Measurements from ENCODE around the gene C1QTNF2.

Gene C1QTNF2, protein sequence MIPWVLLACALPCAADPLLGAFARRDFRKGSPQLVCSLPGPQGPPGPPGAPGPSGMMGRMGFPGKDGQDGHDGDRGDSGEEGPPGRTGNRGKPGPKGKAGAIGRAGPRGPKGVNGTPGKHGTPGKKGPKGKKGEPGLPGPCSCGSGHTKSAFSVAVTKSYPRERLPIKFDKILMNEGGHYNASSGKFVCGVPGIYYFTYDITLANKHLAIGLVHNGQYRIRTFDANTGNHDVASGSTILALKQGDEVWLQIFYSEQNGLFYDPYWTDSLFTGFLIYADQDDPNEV

GRCh38 chr5:160369990-160370712 is at the start of gene C1QTNF2:
TSS of gene C1QTNF2 (minus strand) at chr5:160370626. CDS start at chr5:160355011, 15,615 bp downstream.
- DNase-seq, result no peak

DNA sequence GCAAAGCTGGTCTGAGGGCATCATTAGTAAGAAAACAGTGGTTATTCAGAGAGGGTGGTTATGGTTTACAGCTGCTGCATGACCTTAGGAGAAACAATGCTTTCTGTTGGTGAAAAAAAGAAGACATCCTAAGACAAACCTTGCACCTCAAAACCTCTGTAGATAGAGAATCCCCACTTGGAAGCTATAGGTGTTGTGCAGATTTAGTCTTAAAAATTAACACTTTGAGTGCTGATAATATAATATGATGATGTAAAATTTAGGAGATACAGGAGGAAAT is 49.8 kb upstream of the C1QTNF2 start:
- DNase-seq, result no peak

DNA sequence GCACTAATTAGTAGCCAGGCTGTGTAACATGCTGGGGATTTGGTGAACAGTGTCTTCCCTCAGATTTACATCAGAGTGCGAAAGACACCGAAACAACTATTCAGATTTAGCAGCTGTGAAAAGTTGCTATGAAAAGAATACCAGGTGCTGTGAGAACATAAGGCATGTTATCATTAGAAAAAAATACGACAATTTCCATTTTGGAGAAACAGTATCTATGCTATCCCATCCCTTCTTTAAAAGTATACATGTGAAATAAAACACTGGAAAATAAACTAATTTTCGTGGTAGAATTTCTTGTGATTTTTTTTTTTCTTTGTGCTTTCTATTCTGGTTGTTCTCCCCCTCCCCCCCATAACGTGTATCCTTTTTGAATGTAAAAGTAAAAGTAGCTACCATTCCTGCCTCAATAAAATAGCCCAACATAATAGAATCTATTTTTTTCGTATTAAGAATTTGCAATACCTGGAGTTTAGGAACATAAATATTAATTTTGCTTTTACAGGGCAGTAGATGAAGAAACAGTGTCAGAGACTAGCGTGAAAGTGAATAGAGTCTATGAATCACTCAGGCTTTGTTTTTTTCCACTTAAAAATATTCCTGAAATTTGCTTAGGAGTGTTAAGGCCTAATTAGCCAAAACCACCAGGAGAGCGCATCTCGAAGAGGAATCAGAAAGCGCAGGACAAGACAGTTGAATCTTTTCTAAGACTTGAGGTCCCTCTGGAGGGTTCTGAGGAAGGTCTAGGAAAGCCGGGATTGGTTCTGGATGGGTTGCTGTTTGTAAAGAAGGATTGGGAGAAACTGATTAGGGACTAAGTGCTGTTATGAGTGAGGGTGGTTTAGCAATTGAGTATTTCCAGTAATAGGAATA is 49.3 kb upstream of the C1QTNF2 start:
- peak; percentile 67 for DNase-seq

GRCh38 chr5:160418561-160419457 is 48.4 kb upstream of the C1QTNF2 start, which contains the start of gene SLU7:
TSS of gene SLU7 (minus strand) at chr5:160419081. CDS start at chr5:160415294, 3,787 bp downstream.
- peak; percentile 95 for DNase-seq

GRCh38 chr5:160399402-160400353 is 29.3 kb upstream of the C1QTNF2 start, which contains the start of gene FAM200C:
TSS of gene FAM200C (minus strand) at chr5:160400054. CDS start at chr5:160395490, 4,564 bp downstream.
- DNase-seq, result peak; percentile 94

GRCh38 chr5:160398806-160399205 is 28.4 kb upstream of the C1QTNF2 start:
- no peak for DNase-seq

DNA sequence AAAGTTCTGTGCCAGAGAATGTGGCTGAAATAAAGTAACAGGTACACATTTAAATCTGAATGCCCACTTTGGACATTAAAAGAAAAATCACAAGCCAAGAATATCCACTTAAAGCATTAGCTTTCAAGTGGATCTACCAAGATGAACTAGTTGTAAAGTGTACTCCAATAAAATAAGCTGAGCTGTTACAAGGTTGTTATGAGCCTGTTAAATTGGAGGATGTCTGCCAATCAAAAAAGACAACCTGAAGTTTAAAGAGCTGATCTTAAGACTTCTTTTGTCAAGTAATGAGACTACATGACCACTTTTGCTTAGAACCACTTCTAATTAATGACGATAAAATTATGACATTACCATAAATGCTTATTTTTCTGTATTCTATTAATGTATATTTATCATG is 27.1 kb upstream of the C1QTNF2 start:
- no peak for DNase-seq

- DNase-seq, result no peak
Observed at GRCh38 chr5:160395111-160395510, 24.7 kb upstream of the C1QTNF2 start.

DNA sequence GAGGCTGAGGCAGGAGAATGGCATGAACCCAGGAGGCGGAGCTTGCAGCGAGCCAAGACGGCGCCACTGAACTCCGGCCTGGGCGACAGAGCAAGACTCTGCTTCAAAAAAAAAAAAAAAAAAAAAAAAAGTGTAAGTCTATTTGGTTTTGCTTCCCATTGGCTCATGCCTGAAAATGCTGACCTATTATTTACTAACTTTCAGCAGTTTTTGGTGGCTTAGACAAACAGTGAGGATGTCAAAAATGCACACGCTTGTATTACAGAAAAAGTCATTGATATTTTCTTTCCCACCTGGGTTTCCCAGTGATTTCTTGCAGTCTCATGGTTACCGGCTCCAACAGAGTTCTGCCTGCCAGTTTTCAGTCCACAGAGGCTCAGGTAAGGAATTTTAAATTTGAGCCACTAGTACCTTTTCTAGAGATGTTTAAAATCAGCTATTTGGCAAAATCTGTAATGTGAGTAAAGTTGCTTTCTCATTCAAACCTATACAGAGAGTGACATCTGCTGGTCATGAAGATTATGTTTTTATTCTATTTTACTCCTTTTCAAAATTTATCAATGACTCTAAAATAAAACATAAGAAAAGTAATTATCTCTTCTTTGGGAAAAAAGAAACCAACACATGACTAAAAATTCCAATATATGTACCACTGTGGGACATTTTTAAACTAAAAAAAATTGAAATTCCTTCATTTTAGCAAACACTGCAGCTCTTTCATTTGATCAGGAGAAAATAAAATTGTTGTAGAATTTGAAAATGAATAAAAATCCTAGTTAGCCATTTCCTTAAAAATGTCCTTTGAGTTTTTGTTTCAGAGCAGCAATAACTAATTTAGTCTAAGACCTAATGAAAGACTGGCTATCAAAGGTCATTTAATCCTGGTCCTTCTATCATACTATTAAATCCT is 20.6 kb upstream of the C1QTNF2 start:
- peak; percentile 41 for DNase-seq

DNA sequence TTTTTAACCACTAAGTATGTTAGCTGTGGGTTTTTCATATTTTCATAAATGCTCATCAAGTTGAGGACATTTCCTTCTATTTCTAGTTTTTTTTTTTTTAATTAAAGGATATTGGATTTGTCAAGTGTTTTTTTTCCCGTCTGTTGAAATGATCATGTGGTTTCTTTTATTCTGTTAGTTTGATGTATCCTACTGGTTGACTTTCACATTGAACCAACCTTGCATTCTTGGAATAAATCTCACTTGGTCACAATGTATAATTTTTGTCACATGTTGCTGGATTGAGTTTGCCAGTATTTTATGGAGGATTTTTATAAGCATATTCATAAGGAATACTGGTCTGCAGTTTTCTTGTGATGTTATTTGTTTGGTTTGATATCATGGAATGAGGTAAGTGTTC is 17.0 kb upstream of the C1QTNF2 start:
- DNase-seq, result no peak

DNA sequence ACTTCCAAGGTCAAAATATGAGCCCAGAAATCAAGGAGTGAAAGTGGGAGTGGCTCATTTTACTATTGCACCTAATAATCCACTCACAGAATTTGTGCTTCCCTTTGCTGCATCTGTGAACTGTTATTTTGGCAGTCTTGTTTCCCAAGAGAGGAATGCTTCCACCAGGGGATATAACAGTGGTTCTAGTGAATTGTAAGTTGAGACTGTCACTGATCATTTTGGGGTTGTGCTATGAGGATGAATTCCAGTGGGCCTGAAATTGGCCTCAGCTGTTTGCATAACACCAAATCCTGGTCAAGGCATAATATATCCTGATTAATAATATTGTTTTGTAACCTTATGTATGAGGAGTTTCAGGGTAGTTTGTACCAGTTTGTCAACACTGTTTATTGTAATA is 15.1 kb upstream of the C1QTNF2 start:
- no peak for DNase-seq

- DNase-seq, result no peak
Observed at GRCh38 chr5:160384681-160385080, 14.3 kb upstream of the C1QTNF2 start.

DNA sequence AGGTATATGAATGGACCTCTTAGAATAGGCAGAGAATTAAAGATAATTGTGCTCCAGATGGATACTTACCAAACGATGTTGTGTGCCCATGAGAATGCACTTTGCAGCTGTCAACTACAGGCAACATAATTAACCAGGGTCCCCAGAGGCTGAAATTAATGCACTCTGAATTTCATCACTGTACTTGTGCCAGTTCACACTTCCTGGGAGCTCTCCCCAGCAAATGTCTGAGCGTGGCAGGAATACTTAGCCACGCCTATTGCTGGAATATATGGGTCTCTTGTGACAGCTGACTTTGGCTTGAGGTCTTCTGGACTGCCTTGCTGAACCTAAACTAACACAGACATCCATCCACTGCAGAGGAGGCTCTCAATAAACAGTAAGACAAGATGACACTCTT is 11.9 kb upstream of the C1QTNF2 start:
- peak; percentile 42 for DNase-seq

DNA sequence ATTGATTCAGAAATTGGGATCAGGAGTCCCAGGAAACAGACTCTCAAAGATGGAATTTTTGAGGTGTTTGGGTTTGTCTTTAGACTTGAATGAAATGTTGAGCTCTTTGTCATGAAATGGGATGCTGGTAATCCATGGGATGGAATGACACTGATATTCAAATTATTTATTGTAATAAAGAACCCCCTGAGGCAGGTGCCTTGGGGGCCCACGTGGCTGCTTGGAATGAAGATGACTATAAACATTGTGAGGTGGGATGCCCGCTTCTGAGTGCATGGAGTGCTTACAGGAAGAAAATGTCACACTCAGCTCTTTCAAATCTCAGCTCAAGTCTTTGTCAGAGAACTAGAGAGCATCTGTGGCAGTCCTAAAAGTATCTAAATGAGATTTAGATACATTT is 9.6 kb upstream of the C1QTNF2 start:
- no peak for DNase-seq

GRCh38 chr5:160379511-160379910 is 9.1 kb upstream of the C1QTNF2 start:
- no peak for DNase-seq

GRCh38 chr5:160378330-160378729 is 7.9 kb upstream of the C1QTNF2 start:
- no peak for DNase-seq

DNA sequence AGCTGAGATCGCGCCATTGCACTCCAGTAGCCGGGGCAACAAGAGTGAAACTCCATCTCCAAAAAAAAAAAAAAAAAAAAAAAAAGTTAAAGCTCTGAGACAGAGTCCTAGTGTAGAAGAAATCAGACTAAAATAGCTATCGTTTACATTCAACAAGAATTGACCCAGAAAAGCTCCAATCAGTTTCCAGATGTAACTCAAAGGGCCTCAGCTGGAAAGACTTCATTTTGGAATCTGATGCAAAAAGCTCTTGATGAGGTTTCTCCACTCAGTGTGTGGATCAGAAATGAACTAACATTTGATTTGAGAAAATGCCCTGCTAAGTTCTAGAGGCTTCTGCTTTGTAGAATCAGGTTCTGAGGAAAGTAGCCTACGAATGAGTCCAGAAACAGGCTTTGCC is 7.2 kb upstream of the C1QTNF2 start:
- DNase-seq, result no peak

- no peak for DNase-seq
Observed at GRCh38 chr5:160376416-160376815, 6.0 kb upstream of the C1QTNF2 start.

DNA sequence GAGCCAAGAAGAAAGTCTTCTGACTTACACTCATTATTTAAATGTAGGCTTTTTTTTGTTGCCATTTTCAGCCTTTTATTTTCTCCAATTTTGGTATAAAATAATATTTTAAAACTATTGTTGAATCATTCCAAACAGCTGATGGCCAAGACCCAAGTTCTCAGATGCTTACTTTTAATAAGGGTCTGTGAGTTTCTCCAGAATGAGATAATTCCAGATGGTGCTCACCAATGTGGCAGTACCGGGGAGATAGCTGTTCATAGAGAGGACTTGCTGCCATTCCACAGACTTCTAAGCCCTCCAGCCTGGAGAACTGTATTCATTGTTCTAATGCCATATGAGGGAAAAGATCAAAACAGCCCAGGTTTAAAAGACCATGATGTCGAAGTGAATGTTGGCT is 5.3 kb upstream of the C1QTNF2 start:
- no peak for DNase-seq

DNA sequence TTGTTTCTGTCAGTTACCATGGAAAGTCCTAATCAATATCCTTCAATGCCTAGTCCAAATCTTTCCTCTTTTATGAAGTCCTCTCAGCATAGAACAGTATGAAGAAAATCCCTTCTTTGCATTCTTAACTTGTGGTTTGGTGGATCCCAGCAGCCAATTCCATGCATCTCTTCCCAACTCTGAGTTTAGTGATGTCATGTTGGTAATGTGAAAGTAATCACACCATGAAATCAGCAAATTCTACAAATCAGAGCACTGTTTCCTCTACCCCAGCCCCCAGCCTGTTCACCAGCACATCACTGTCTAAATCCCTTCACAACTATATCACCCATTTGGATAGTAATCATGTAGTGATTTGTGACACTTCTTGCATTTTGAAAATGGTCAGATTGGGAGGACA is 4.7 kb upstream of the C1QTNF2 start:
- no peak for DNase-seq

Measured in NCI-H82 (cell line).